Stimulated activated CD8-positive, alpha-beta memory T cell treated with anti-CD3 and anti-CD28 coated beads, Interleukin-7, amount 100 ng/mL, for 24 hours (primary cell): Measurements from ENCODE around the gene PPP1CB.

Source experiments
- DNase-seq: peaks from one replicate; pipeline ENCODE4 v3.0.0-alpha.2; 2020; ENCODE audit warnings: low read depth

The PPP1CB gene

GRCh38 chr2:28745225-28745624, 6.4 kb upstream of the PPP1CB start:
- no peak for DNase-seq

- no peak for DNase-seq
These were observed 5.8 kb upstream of the PPP1CB start for GRCh38 chr2:28745876-28746275.

GRCh38 chr2:28746429-28747111, 5.1 kb upstream of the PPP1CB start:
- no peak for DNase-seq

- DNase-seq, result no peak
These were observed 3.9 kb upstream of the PPP1CB start for GRCh38 chr2:28747714-28748113.

GRCh38 chr2:28748176-28748575, 3.5 kb upstream of the PPP1CB start:
- no peak for DNase-seq

GRCh38 chr2:28748941-28749340, 2.7 kb upstream of the PPP1CB start:
- no peak for DNase-seq

- no peak for DNase-seq
These were observed 2.1 kb upstream of the PPP1CB start for GRCh38 chr2:28749526-28749925.

GRCh38 chr2:28750316-28751251, 1.0 kb upstream of the PPP1CB start:
- no peak for DNase-seq

- DNase-seq, result no peak
These were observed 463 bp downstream of the PPP1CB start for GRCh38 chr2:28751956-28752630.

GRCh38 chr2:28752631-28753376, 1.2 kb downstream of the PPP1CB start:
- no peak for DNase-seq

- DNase-seq, result no peak
These were observed 2.7 kb downstream of the PPP1CB start for GRCh38 chr2:28754321-28754720.

GRCh38 chr2:28755421-28755820, 3.8 kb downstream of the PPP1CB start:
- no peak for DNase-seq

GRCh38 chr2:28758459-28758858, 6.8 kb downstream of the PPP1CB start:
- no peak for DNase-seq

- no peak for DNase-seq
These were observed 9.8 kb downstream of the PPP1CB start for GRCh38 chr2:28761420-28761819.

GRCh38 chr2:28764909-28765711, 13.5 kb downstream of the PPP1CB start:
- no peak for DNase-seq

- no peak for DNase-seq
These were observed 14.4 kb downstream of the PPP1CB start for GRCh38 chr2:28766070-28766469.

GRCh38 chr2:28767337-28767736, 15.7 kb downstream of the PPP1CB start:
- no peak for DNase-seq

GRCh38 chr2:28768422-28768821, 16.8 kb downstream of the PPP1CB start:
- DNase-seq, result no peak

- DNase-seq, result no peak
These were observed 17.3 kb downstream of the PPP1CB start for GRCh38 chr2:28768952-28769351.

- no peak for DNase-seq
These were observed 20.7 kb downstream of the PPP1CB start for GRCh38 chr2:28772351-28772750.

GRCh38 chr2:28776471-28776870, 24.8 kb downstream of the PPP1CB start:
- DNase-seq, result no peak
